A549 (cell line): ENCODE results near the gene KLHL6. TPM values are rescaled to one million over a fixed set of nuclear protein-coding genes. Genes with fewer than 3 reads are reported as not detected.
"Not testable (repeated sequence)": the region's sequence is repeated elsewhere in the genome, so short reads cannot be mapped to it uniquely, and the experiment has no call there.

Experiments used
- ATAC-seq, 2 experiments: fragments of 200-7000 bp in 1 of 2; fragments of >200 bp in 1 of 2; cut with Nextera tagmentation in 1 of 2; cut with Tn5 transposase in 1 of 2; 3 replicates each; pipeline versions ENCODE4 v1.8.0 to v1.9.1; 2018 to 2020; ENCODE audit warnings: mild to moderate bottlenecking in 1 of 2, moderate library complexity in 1 of 2
- CTCF ChIA-PET: fragments of 300-600 bp; sonication (Branson Sonifier 250); formaldehyde crosslinking; extraction: SDS; loops from one replicate; lab custom pipeline; 2021; ENCODE audit warnings: antibody characterized with exemption, inconsistent platforms; lab: Yijun Ruan, JAX
- POLR2A ChIA-PET: fragments of 350-600 bp; formaldehyde crosslinking; extraction: SDS; loops from one replicate; lab custom pipeline; 2021; ENCODE audit warnings: antibody characterized with exemption, inconsistent platforms; lab: Yijun Ruan, JAX
- DNase-seq, 2 experiments: peaks; one replicate each; pipeline versions ENCODE4 v3.0.0 to v3.0.0-alpha.2; 2011 to 2016; ENCODE audit warnings: low read depth in 1 of 2, low spot score in 1 of 2
- FAIRE-seq: peaks from 2 replicates; lab custom pipeline; 2011; peaks lifted over from hg19 to GRCh38; lab: Jason Lieb, UNC
- H3K27ac ChIP-seq, 2 experiments: fragments of >200 bp; sonication (Bioruptor Twin); formaldehyde crosslinking; 3 replicates each; pipeline ENCODE4 v1.5.1; 2016 to 2017
- H3K4me1 ChIP-seq: fragments of >200 bp; sonication (Bioruptor Twin); formaldehyde crosslinking; 3 replicates; pipeline ENCODE4 v1.6.1; 2016
- H3K4me2 ChIP-seq: fragments of >200 bp; sonication (Bioruptor Twin); formaldehyde crosslinking; 3 replicates; pipeline ENCODE4 v1.6.1; 2016
- H3K4me3 ChIP-seq: fragments of >200 bp; sonication (Bioruptor Twin); formaldehyde crosslinking; 3 replicates; pipeline ENCODE4 v1.5.1; 2016
- H3K9me3 ChIP-seq: fragments of >200 bp; sonication (Bioruptor Twin); formaldehyde crosslinking; 3 replicates; pipeline ENCODE4 v1.6.1; 2016
- CBX2 ChIP-seq: fragments of 200-600 bp; sonication (generic); IDR thresholded peaks from 2 replicates; pipeline ENCODE4 v1.6.1; 2016; ENCODE audit warnings: low read depth, mild to moderate bottlenecking, borderline replicate concordance
- CHD2 ChIP-seq: fragments of 150-350 bp; IDR thresholded peaks from 2 replicates; pipeline ENCODE4 v1.6.1; 2014; ENCODE audit warnings: low read length; ENCODE audit not compliant: partially characterized antibody
- E2F6 ChIP-seq: IDR thresholded peaks from 2 replicates; pipeline ENCODE4 v1.6.1; 2012; ENCODE audit warnings: low read depth, borderline replicate concordance
- FOSB ChIP-seq: fragments of 250-450 bp; sonication (Bioruptor Pico); IDR thresholded peaks from 2 replicates; pipeline ENCODE4 v1.5.0; 2020; ENCODE audit warnings: mild to moderate bottlenecking, moderate library complexity
- FOSL2 ChIP-seq, 2 experiments: fragments of 450-650 bp in 1 of 2; fragments of >200 bp in 1 of 2; sonication (Bioruptor Twin) in 1 of 2; formaldehyde crosslinking; IDR thresholded peaks; 2 replicates each; pipeline versions ENCODE4 v1.5.0 to v1.6.1; 2016 to 2020; ENCODE audit warnings: mild to moderate bottlenecking in 1 of 2, moderate library complexity in 1 of 2
- HEYL ChIP-seq: fragments of 250-450 bp; sonication (Bioruptor Pico); IDR thresholded peaks from 2 replicates; pipeline ENCODE4 v1.8.0; 2021; ENCODE audit warnings: mild to moderate bottlenecking, moderate library complexity
- HOXB13 ChIP-seq: fragments of 250-450 bp; sonication (Bioruptor Pico); IDR thresholded peaks from 2 replicates; pipeline ENCODE4 v1.5.0; 2020; ENCODE audit warnings: low read depth, mild to moderate bottlenecking, moderate library complexity
- HOXB5 ChIP-seq: fragments of 250-450 bp; sonication (Bioruptor Pico); IDR thresholded peaks from 2 replicates; pipeline ENCODE4 v1.5.0; 2020; ENCODE audit warnings: mild to moderate bottlenecking, moderate library complexity
- MAFK ChIP-seq: fragments of 450-650 bp; IDR thresholded peaks from 2 replicates; pipeline ENCODE4 v1.6.1; 2014; ENCODE audit not compliant: partially characterized antibody
- MAX ChIP-seq: IDR thresholded peaks from 2 replicates; pipeline ENCODE4 v1.6.1; 2012
- NPAS2 ChIP-seq: fragments of 250-450 bp; sonication (Bioruptor Pico); IDR thresholded peaks from 2 replicates; pipeline ENCODE4 v1.8.0; 2022; ENCODE audit warnings: mild to moderate bottlenecking, moderate library complexity, borderline replicate concordance
- POLR2A ChIP-seq: IDR thresholded peaks from 2 replicates; pipeline ENCODE4 v1.6.1; 2012; ENCODE audit warnings: mild to moderate bottlenecking, low read length
- POLR2AphosphoS2 ChIP-seq: conservative IDR thresholded peaks from 2 replicates; pipeline ENCODE4 v1.6.1; 2012; ENCODE audit warnings: low read length, improper control_type of control experiment, inconsistent platforms
- RCOR1 ChIP-seq: fragments of 150-350 bp; IDR thresholded peaks from 2 replicates; pipeline ENCODE4 v1.6.1; 2014; ENCODE audit warnings: antibody characterized with exemption, low read length, low read depth
- RFX5 ChIP-seq: fragments of 450-650 bp; IDR thresholded peaks from 2 replicates; pipeline ENCODE4 v1.7.1; 2014; ENCODE audit warnings: antibody characterized with exemption, mild to moderate bottlenecking, moderate library complexity
- SMC3 ChIP-seq: fragments of >200 bp; sonication (Bioruptor Twin); formaldehyde crosslinking; IDR thresholded peaks from 3 replicates; pipeline ENCODE4 v1.6.1; 2018; ENCODE audit warnings: inconsistent platforms
- ZSCAN20 ChIP-seq: fragments of 250-450 bp; sonication (Bioruptor Pico); IDR thresholded peaks from 2 replicates; pipeline ENCODE4 v1.8.0; 2022; ENCODE audit warnings: mild to moderate bottlenecking, moderate library complexity
- WGBS: methylation state at CpG from one replicate; pipeline ENCODE4 v1.1.6; 2017; ENCODE audit errors: missing lambda C conversion rate; 5-methylcytosine and 5-hydroxymethylcytosine counted together
- polyA plus RNA-seq, 4 experiments: library from polyadenylated mRNA; depleted of rRNA in 3 of 4; stranded (reverse); fragments of >200 nt; fragmentation: RNase III in 1 of 4; extraction: RNeasy Plus Mini Kit Qiagen cat#74134 plus additional on column Dnase treatment in 1 of 4; gene quantifications; 2 replicates in 3 of 4; 3 replicates in 1 of 4; pipeline ENCODE4 v1.2.3, GENCODE V29; 2011 to 2017
- TF ChIP-seq, protein P1 (sequence below): fragments of >200 bp; sonication (Bioruptor Twin); formaldehyde crosslinking; IDR thresholded peaks from 2 replicates; pipeline ENCODE4 v1.6.1; 2016

KLHL6 gene
- polyA plus RNA-seq, 2 of the 4 experiments (the other 2 are of a cell fraction): not detected

- no peaks in the 10 kb centered on the region for H3K9me3 ChIP-seq
- no peak overlapping the region for H3K4me3 ChIP-seq
- TF ChIP-seq, protein P1, sequence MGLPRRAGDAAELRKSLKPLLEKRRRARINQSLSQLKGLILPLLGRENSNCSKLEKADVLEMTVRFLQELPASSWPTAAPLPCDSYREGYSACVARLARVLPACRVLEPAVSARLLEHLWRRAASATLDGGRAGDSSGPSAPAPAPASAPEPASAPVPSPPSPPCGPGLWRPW: no peak
- TF ChIP-seq HOXB5 (no peak), CBX2 (no peak)
- FAIRE-seq: no peak
- no peak overlapping the region for H3K27ac ChIP-seq
- H3K4me2 ChIP-seq: no peak overlapping the region
- ATAC-seq: no peak
- H3K4me1 ChIP-seq: no peaks in the 10 kb centered on the region
- no peak for DNase-seq
- POLR2A ChIA-PET: no interaction called here
- 64% methylated on average over 8 of the region's 8 CpGs for WGBS
- CTCF ChIA-PET: interaction anchor here (0.6 to 1.5 kb wide), 2 partner anchors 12 to 337 kb away, joined by 3 read pairs; no protein-coding TSS in a partner anchor
These were observed 73.9 kb downstream of the KLHL6 start for GRCh38 chr3:183481582-183481981.

GRCh38 chr3:183478501-183478900, 77.0 kb downstream of the KLHL6 start:
- no peak for TF ChIP-seq ZSCAN20 (CRISPR knock-in tag)
- no peak for TF ChIP-seq SMC3
- TF ChIP-seq FOSL2 (IDR thresholded peaks at IDR 0.05): no peak
- TF ChIP-seq FOSL2 (CRISPR knock-in tag; IDR thresholded peaks at IDR 0.05): no peak
- TF ChIP-seq, protein P1: no peak
- no peak for TF ChIP-seq MAFK
- TF ChIP-seq RFX5: no peak
- no peak for TF ChIP-seq HOXB5
- TF ChIP-seq POLR2AphosphoS2: no peak
- TF ChIP-seq RCOR1: no peak
- TF ChIP-seq HOXB13 (CRISPR knock-in tag): no peak
- TF ChIP-seq NPAS2 (CRISPR knock-in tag): no peak
- TF ChIP-seq MAX: no peak
- no peak for TF ChIP-seq E2F6
- TF ChIP-seq FOSB: no peak
- POLR2A ChIA-PET: no interaction called here

DNA sequence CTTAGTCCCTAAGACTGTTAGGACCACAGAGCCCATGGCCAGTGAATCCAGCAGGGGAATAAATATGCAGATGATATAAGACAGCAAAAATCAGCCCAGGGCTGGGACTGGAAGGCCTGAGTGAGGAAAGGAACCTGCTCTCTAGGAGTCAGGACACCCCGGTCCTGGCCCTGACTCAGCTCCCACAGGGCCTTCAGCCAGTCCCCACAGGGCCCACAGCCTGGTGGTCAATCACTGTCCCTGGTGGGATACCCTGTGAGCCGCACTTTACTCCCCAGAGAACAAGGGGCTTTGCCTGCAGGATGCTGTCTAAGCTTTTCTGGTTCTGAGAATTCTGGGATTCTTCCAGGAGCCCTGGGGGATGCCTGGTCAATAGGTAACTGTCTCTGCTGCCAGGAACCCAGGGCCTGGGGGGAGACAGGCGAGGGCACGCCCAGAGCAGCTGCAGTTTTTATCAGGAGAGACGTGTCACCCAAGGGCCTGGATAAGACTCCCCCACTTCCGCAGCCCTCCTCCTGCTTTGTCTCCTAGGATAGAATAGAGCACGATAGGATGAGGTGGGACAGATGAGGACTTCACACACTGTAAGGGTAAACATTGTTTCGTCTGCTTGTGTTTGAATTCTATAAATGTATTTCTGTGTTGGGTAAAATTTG, 77.6 kb downstream of the KLHL6 start:
- 40% methylated on average over 7 of the region's 8 CpGs for WGBS
- DNase-seq (no peak), FAIRE-seq (no peak), ATAC-seq (no peak)
- no peaks in the 10 kb centered on the region for H3K9me3 ChIP-seq
- ChIA-PET CTCF (interaction anchor here (1.1 to 2.8 kb wide), 4 partner anchors 8 to 293 kb away, joined by 4 to 19 read pairs (median 4); no protein-coding TSS in a partner anchor), POLR2A (no interaction called here)
- no peak for TF ChIP-seq CHD2
- no peak for TF ChIP-seq HOXB13 (CRISPR knock-in tag)
- no peak for TF ChIP-seq HEYL
- no peak for TF ChIP-seq RCOR1
- TF ChIP-seq POLR2A: no peak
- no peak for TF ChIP-seq FOSL2 (IDR thresholded peaks at IDR 0.05)
- TF ChIP-seq FOSL2 (CRISPR knock-in tag; IDR thresholded peaks at IDR 0.05): no peak
- H3K4me1 ChIP-seq: no peaks in the 10 kb centered on the region
- no peak overlapping the region for H3K4me3 ChIP-seq
- H3K4me2 ChIP-seq: no peak overlapping the region
- H3K27ac ChIP-seq: no peak overlapping the region

More at GRCh38 chr3:183478501-183478900, 77.0 kb downstream of the KLHL6 start:
- ATAC-seq (no peak), DNase-seq (no peak), FAIRE-seq (no peak)
- no peak overlapping the region for H3K4me2 ChIP-seq
- H3K27ac ChIP-seq: no peak overlapping the region
- WGBS: 10% methylated on average over 2 of the region's 10 CpGs
- H3K4me1 ChIP-seq: no peaks in the 10 kb centered on the region
- H3K4me3 ChIP-seq: no peak overlapping the region
- CTCF ChIA-PET: interaction anchor here (1.1 to 2.8 kb wide), 7 partner anchors 8 to 293 kb away, joined by 3 to 19 read pairs (median 5); no protein-coding TSS in a partner anchor
- no peaks in the 10 kb centered on the region for H3K9me3 ChIP-seq

DNA sequence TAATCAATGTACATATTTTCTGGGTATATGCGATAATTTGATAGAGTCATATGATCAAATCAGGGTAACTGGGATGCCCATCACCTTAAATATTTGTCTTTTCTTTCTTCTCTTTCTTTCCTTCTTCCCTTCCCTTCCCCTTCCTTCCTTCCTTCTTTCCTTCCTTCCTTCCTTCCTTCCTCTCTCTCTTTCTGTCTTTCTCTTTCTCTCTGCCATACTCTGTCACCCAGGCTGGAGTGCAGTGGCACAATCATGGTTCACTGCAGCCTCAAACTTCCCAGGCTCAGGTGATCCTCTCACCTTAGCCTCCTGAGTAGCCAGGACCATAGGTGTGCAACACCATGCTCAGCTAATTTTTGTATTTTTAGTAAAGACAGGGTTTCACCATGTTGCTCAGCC, 79.7 kb downstream of the KLHL6 start:
- H3K4me3 ChIP-seq, H3K9me3 ChIP-seq, H3K4me2 ChIP-seq, DNase-seq, H3K27ac ChIP-seq, FAIRE-seq, POLR2A ChIA-PET, ATAC-seq, H3K4me1 ChIP-seq: not testable (repeated sequence)
- CTCF ChIA-PET: interaction anchor here (1.7 kb wide), 1 partner anchor 352 kb away, joined by 3 read pairs; no protein-coding TSS in a partner anchor
- 75% methylated on average over 1 of the region's 1 CpG for WGBS
